Heart left ventricle (tissue), 16 donors: Measurements from ENCODE around the gene GTSE1. TPM values are rescaled to one million over a fixed set of nuclear protein-coding genes. Genes with fewer than 3 reads are reported as not detected.
"Not testable (repeated sequence)": the region's sequence is repeated elsewhere in the genome, so short reads cannot be mapped to it uniquely, and the experiment has no call there.

Experiments used
- ATAC-seq, 4 donors: fragments of 200-7000 bp; cut with Tn5 transposase; one replicate each; pipeline ENCODE4 v1.9.1; 2020 to 2022; ENCODE audit warnings: moderate library complexity in 4 of 4, mild to moderate bottlenecking in 3 of 4, moderate number of reproducible peaks in 1 of 4
- DNase-seq, 5 donors: peaks; one replicate each; pipeline ENCODE4 v3.0.0-alpha.2; 2020
- H3K27ac ChIP-seq, 12 donors: fragments of 200-600 bp; sonication (generic) in 4 of 12; one replicate each; pipeline versions ENCODE4 v1.5.0 to v1.8.0; 2016 to 2022; ENCODE audit warnings: mild to moderate bottlenecking in 2 of 12
- H3K27me3 ChIP-seq, 9 donors: fragments of 200-600 bp; sonication (generic) in 2 of 9; one replicate each; pipeline versions ENCODE4 v1.5.1 to v1.8.0; 2016 to 2022; ENCODE audit warnings: mild to moderate bottlenecking in 3 of 9
- H3K36me3 ChIP-seq, 9 donors: fragments of 200-600 bp; sonication (generic) in 2 of 9; one replicate each; pipeline versions ENCODE4 v1.5.0 to v1.8.0; 2018 to 2022; ENCODE audit warnings: mild to moderate bottlenecking in 2 of 9
- H3K4me1 ChIP-seq, 12 donors: fragments of 200-600 bp; sonication (generic) in 4 of 12; one replicate each; pipeline versions ENCODE4 v1.5.0 to v1.8.0; 2016 to 2022; ENCODE audit warnings: mild to moderate bottlenecking in 3 of 12
- H3K4me3 ChIP-seq, 12 donors: fragments of 200-600 bp; sonication (generic) in 4 of 12; one replicate each; pipeline versions ENCODE4 v1.5.0 to v1.8.0; 2017 to 2022; ENCODE audit warnings: mild to moderate bottlenecking in 9 of 12, moderate library complexity in 4 of 12
- H3K9me3 ChIP-seq, 12 donors: fragments of 200-600 bp; sonication (generic) in 4 of 12; one replicate each; pipeline versions ENCODE4 v1.5.0 to v1.8.0; 2016 to 2022; ENCODE audit warnings: mild to moderate bottlenecking in 1 of 12
- CTCF ChIP-seq, 12 donors: fragments of 200-600 bp; sonication (generic) in 4 of 12; IDR thresholded peaks; one replicate each; pipeline versions ENCODE4 v1.5.0 to v1.8.0; 2018 to 2022; ENCODE audit warnings: antibody characterized with exemption in 12 of 12, mild to moderate bottlenecking in 5 of 12
- POLR2A ChIP-seq, 2 donors: fragments of 450-650 bp; IDR thresholded peaks; one replicate each; pipeline ENCODE4 v1.6.1; 2017; ENCODE audit warnings: antibody characterized with exemption in 2 of 2, mild to moderate bottlenecking in 2 of 2, moderate library complexity in 2 of 2
- WGBS, 4 donors: extraction: QIAGEN DNeasy Blood & Tissue Kit in 2 of 4; methylation state at CpG; one replicate each; pipeline versions ENCODE4 v1.1.5 to v1.1.7; 2013 to 2018; 5-methylcytosine and 5-hydroxymethylcytosine counted together
- intact Hi-C, 10 donors: fragments of 100-400 bp; cut with DNase I; formaldehyde crosslinking; loops; one replicate each; pipeline versions ENCODE4 v1.11.1 to v1.14.2; 2022
- polyA plus RNA-seq, 2 donors: library from polyadenylated mRNA; stranded (reverse); fragments of 200-250 nt; gene quantifications; one replicate each; pipeline ENCODE4 v1.2.3, GENCODE V29; 2013
- total RNA-seq, 9 donors: library from RNA; depleted of rRNA in 2 of 9; stranded (reverse); fragments of >200 nt in 2 of 9; fragmentation: NEBNext Ultra II Directional in 3 of 9; extraction: Animal tissue kit (Norgen Biotek cat#: 25700) in 3 of 9; gene quantifications; one replicate each; pipeline versions ENCODE4 v1.1.0 to v1.2.4, GENCODE V29; 2016 to 2023
- donor health status: ischemic (EF 13 %, LVEDD 7.1; RV severe dilation, severe dysfunction).
- donor health status: healthy with polysubstance abuse.
- donor health status: DM: no; HTN: yes; CAD: no.
- donor health status: DM: no; HTN: no; CAD: no.
- donor health status: ischemic (EF 25% LVEDD 6.9; RV normal size, moderate dysfunction).
- donor health status: ischemic (EF 25% LVEDD 5.7; RV mildly dilated, moderate dysfunction).
- donor health status: healthy.
- donor health status: DM: yes; HTN: yes; CAD: no.
- donor health status: ischemic (EF 35%, LVEDD 5.7; RV mildly dilated, moderate dysfunction).
- donor health status: nonischemic (EF 11% LVEDD 7.7; RV severe dilation, severe dysfunction).
- donor health status: DM: yes; HTN: yes; CAD: no.
- donor health status: PGD.
- donor health status: ischemic (EF 29% LVEDD 5.4; RV normal size, mild dysfunction).
- donor health status: nonischemic (EF 23%, LVEDD 6.1; RV moderate dilation, normal function).

Gene GTSE1
- total and polyA plus RNA-seq, 11 donors, result 0.19 to 6.9 (median 0.59) TPM; not detected in 1

GRCh38 chr22:46259374-46259773 is 37.3 kb upstream of the GTSE1 start:
- no peaks in the 10 kb centered on the region for H3K36me3 ChIP-seq

DNA sequence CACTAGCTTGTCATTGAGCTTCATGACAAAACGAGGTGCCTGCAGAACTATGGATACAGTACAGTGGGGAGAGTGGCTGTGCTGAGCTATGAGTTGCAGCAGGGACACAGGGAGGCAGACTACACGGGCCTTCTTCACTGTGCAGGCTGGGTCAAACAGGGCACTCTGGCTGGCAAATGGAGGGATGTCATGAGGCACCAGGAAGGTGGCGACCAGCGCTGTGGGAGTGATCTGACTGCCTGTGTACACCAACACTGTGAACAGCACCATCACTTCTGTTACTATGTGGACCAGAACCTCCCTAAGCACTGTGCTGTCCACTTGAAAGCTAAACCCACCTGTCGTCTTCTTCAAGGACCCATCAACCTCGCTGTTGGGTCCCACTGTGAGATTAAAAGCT is 36.6 kb upstream of the GTSE1 start:
- no peak for ATAC-seq
- no peak for DNase-seq
- no peak for TF ChIP-seq POLR2A (IDR thresholded peaks at IDR 0.05)
- TF ChIP-seq CTCF (IDR thresholded peaks at IDR 0.05), result no peak
- Histone ChIP-seq H3K27ac (no peak overlapping the region), H3K4me3 (no peak overlapping the region), H3K27me3 (peaks cover 0 to 13% (median 0%) of the 10 kb centered on the region in 9 donors), H3K36me3 (no peaks in the 10 kb centered on the region), H3K9me3 (no peaks in the 10 kb centered on the region), H3K4me1 (peaks cover 0 to 11% (median 0%) of the 10 kb centered on the region in 12 donors)
- WGBS, 4 donors, result 69 to 80% (median 74%) methylated on average over 6 of the region's 6 CpGs
- intact Hi-C loops, result loop anchor here in 1 of 10 donors (10.0 kb wide), 1 partner anchor 265 kb away; no protein-coding TSS in a partner anchor

More at GRCh38 chr22:46259374-46259773, 37.3 kb upstream of the GTSE1 start:
- DNase-seq (no peak), ATAC-seq (no peak)
- Histone ChIP-seq H3K27ac (no peak overlapping the region), H3K4me3 (no peak overlapping the region), H3K4me1 (peaks cover 0 to 11% (median 0%) of the 10 kb centered on the region in 12 donors), H3K27me3 (peaks cover 0 to 13% (median 0%) of the 10 kb centered on the region in 9 donors), H3K9me3 (no peaks in the 10 kb centered on the region)
- intact Hi-C loops, result loop anchor here in 2 of 10 donors (5.0 to 10.0 kb wide), 2 partner anchors 38 to 115 kb away; partner anchors contain the start of gene GTSE1 (in 1 of the 2)
- 70 to 84% (median 76%) methylated on average over 12 of the region's 12 CpGs for WGBS, 4 donors
- no peak for TF ChIP-seq CTCF (IDR thresholded peaks at IDR 0.05)
- TF ChIP-seq POLR2A (IDR thresholded peaks at IDR 0.05), result no peak

DNA sequence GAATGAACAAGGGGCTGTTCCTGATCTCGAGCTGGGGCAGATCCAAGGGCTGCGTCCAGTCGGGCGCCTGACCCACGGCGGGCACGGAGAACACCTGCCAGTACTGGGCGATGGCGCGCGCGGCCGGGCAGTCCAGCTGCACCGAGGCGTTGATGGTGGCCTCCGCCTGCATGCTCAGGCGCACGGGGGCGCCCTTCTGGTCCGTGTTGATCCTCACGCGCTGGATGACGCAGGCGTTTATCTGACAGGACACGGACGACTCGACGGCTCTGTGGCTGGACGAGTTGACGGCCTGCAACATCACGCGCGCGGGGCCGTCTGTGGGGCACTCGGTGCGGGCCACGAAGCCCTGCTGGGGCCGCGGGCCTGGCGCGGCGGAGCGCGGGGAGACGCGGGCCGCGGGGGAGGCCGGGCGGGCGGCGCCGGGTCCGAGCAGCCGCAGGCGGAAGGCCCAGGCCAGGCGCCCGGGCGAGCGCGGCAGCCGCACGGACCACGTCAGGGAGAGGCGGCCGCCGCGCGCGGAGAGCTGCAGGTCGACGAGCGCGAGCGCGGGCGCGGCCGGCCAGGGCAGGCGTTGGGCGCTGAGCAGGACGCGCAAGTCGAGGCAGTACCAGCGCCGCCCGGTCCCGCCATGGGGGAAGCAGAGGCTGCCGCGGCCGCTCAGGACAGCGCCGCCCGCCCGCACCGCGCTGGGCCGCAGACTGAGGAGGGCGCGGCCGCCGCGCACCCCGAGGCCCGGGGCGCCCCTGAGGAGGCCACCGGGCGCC is 34.0 kb upstream of the GTSE1 start:
- H3K4me3 ChIP-seq, result peak overlapping the region in 10 of 12 donors; percentile 17 to 51 (median 31)
- H3K4me1 ChIP-seq, result peaks cover 0 to 23% (median 9%) of the 10 kb centered on the region in 12 donors
- no peaks in the 10 kb centered on the region for H3K9me3 ChIP-seq
- TF ChIP-seq CTCF (IDR thresholded peaks at IDR 0.05) (peak in 10 of 12 donors; percentile 17 to 51 (median 42)), POLR2A (IDR thresholded peaks at IDR 0.05) (no peak)
- ATAC-seq (peak in 3 of 4 donors; percentile 55 to 70 (median 58)), DNase-seq (peak; percentile 66 to 90 (median 81))
- no peaks in the 10 kb centered on the region for H3K36me3 ChIP-seq
- no peak overlapping the region for H3K27ac ChIP-seq
- WGBS, 4 donors, result 7 to 10% (median 9%) methylated on average over 40 to 109 of the region's 109 CpGs
- intact Hi-C loops, result loop anchor here in 1 of 10 donors (10.0 kb wide), 1 partner anchor 268 kb away; no protein-coding TSS in a partner anchor
- peaks cover 0 to 13% (median 0%) of the 10 kb centered on the region in 9 donors for H3K27me3 ChIP-seq

- H3K36me3 ChIP-seq, result no peaks in the 10 kb centered on the region
- intact Hi-C loops, result loop anchor here in 1 of 10 donors (10.0 kb wide), 1 partner anchor 268 kb away; no protein-coding TSS in a partner anchor
- H3K27ac ChIP-seq, result no peak within 1 kb of the TSS
- peaks cover 0 to 13% (median 0%) of the 10 kb centered on the region in 9 donors for H3K27me3 ChIP-seq
- H3K4me3 ChIP-seq, result peak within 1 kb of the TSS in 10 of 12 donors; percentile 17 to 51 (median 31)
- ATAC-seq (no peak), DNase-seq (no peak)
- TF ChIP-seq POLR2A (IDR thresholded peaks at IDR 0.05), result no peak
- no peak for TF ChIP-seq CTCF (IDR thresholded peaks at IDR 0.05)
- WGBS, 4 donors, result 46 to 81% (median 56%) methylated on average over 10 to 30 of the region's 30 CpGs
- H3K4me1 ChIP-seq, result peaks cover 0 to 25% (median 10%) of the 10 kb centered on the region in 12 donors
- no peaks in the 10 kb centered on the region for H3K9me3 ChIP-seq
These were observed 33.5 kb upstream of the GTSE1 start, which contains the start of gene PKDREJ for GRCh38 chr22:46263216-46263590. TSS of gene PKDREJ (minus strand) at chr22:46263343. CDS start at chr22:46263322, 21 bp downstream.

DNA sequence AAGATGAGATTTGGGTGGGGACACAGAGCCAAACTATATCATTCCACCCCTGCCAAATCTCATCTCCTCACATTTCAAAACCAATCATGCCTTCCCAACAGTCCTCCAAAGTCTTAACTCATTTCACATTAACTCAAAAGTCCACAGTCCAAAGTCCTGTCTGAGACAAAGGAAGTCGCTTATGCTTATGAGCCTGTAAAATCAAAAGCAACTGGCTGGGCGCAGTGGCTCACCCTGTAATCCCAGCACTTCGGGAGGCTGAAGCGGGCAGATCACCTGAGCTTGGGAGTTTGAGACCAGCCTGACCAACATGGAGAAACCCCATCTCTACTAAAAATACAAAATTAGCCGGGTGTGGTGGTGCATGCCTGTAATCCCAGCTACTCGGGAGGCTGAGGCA is 32.1 kb upstream of the GTSE1 start:
- 96 to 100% (median 98%) methylated on average over 6 of the region's 6 CpGs for WGBS, 4 donors
- H3K4me3 ChIP-seq, H3K9me3 ChIP-seq, ATAC-seq, H3K27ac ChIP-seq, DNase-seq, H3K36me3 ChIP-seq: not testable (repeated sequence)
- peaks cover 0 to 38% (median 22%) of the 10 kb centered on the region in 12 donors for H3K4me1 ChIP-seq
- intact Hi-C loops, result loop anchor here in 1 of 10 donors (10.0 kb wide), 1 partner anchor 270 kb away; no protein-coding TSS in a partner anchor
- H3K27me3 ChIP-seq, result peaks cover 0 to 13% (median 0%) of the 10 kb centered on the region in 9 donors

DNA sequence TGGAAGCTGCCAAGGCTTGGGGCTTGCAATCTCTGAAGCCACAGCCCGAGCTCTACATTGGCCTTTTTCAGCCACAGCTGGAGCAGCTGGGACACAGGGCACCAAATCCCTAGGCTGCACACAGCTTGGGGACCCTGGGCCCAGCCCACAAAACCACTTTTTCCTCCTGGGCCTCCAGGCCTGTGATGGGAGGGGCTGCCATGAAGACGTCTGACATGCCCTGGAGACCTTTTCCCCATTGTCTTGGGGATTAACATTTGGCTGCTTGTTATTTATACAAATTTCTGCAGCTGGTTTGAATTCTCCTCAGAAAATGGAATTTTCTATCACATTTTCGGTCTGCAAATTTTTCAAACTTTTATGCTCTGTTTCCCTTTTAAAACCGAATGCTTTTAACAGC is 31.0 kb upstream of the GTSE1 start:
- H3K4me3 ChIP-seq, H3K27ac ChIP-seq, H3K36me3 ChIP-seq, H3K9me3 ChIP-seq, ATAC-seq, DNase-seq: not testable (repeated sequence)
- intact Hi-C loops, result loop anchor here in 3 of 10 donors (2.0 to 10.0 kb wide), 3 partner anchors 15 to 271 kb away; partner anchors contain the start of genes GTSE1 (in 2 of the 3) and CDPF1 (in 1 of the 3)
- 87 to 95% (median 93%) methylated on average over 4 of the region's 4 CpGs for WGBS, 4 donors
- H3K4me1 ChIP-seq, result peaks cover 0 to 40% (median 23%) of the 10 kb centered on the region in 12 donors
- peaks cover 0 to 13% (median 0%) of the 10 kb centered on the region in 9 donors for H3K27me3 ChIP-seq
